Measurements from ENCODE around the gene ITPR3. TPM values are rescaled to one million over a fixed set of nuclear protein-coding genes. Genes with fewer than 3 reads are reported as not detected.

ITPR3 gene
- total RNA-seq, 1 donor from 2014 or later: 74.7 TPM

DNA sequence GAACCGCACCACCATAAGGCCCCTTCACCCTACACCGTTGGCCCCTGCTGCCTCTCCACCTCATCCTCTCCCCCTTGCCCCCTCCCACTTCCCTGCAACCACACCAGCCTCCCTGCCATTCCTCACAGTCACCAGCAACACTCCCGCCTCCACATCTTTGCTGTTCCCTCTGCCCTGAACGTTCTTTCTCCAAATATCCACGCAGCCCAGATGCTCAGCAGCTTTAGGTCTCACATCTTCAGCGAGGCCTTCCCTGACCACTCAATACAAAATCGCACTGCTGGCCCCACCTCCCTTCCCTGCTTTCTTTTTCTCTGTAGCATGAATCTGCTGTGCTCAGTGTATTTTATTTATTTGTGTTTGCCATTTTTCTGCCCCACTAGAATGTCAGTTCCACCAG, 20.5 kb downstream of the ITPR3 start:
- Histone ChIP-seq H3K27me3 (ENCODE audit: low read depth) (no peaks in the 10 kb centered on the region), H3K36me3 (peaks cover 40% of the 10 kb centered on the region), H3K27ac (no peak overlapping the region), H3K4me1 (peaks cover 12% of the 10 kb centered on the region), H3K9me3 (no peaks in the 10 kb centered on the region), H3K4me3 (no peak overlapping the region)
- intact Hi-C loops (cut with DNase I): no loop called here
- no peak for DNase-seq
- ATAC-seq: no peak
- TF ChIP-seq, protein P1, sequence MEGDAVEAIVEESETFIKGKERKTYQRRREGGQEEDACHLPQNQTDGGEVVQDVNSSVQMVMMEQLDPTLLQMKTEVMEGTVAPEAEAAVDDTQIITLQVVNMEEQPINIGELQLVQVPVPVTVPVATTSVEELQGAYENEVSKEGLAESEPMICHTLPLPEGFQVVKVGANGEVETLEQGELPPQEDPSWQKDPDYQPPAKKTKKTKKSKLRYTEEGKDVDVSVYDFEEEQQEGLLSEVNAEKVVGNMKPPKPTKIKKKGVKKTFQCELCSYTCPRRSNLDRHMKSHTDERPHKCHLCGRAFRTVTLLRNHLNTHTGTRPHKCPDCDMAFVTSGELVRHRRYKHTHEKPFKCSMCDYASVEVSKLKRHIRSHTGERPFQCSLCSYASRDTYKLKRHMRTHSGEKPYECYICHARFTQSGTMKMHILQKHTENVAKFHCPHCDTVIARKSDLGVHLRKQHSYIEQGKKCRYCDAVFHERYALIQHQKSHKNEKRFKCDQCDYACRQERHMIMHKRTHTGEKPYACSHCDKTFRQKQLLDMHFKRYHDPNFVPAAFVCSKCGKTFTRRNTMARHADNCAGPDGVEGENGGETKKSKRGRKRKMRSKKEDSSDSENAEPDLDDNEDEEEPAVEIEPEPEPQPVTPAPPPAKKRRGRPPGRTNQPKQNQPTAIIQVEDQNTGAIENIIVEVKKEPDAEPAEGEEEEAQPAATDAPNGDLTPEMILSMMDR (IDR thresholded peaks at IDR 0.05): no peak

DNA sequence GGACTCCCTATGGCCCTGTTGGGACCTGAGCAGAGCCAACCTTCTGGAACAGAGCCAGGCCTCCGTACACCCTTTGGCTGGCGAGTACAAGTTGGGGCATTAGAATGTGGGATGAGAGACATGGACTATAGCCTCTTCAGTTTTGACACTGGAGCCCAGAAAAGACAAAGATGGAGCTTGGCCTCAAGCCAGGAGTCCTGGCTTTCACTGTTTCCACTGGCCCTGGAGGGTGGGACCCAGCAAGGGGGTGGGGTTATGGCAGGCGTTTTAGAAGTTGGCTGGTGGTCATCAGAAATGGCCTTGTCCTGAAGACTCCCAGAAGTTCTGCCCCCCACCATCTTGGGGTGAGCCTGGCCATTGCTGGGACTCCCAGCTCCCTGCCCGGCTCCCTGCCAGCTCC, 21.8 kb downstream of the ITPR3 start:
- H3K27me3 ChIP-seq (ENCODE audit: low read depth): no peaks in the 10 kb centered on the region
- no peak overlapping the region for H3K27ac ChIP-seq
- peaks cover 10% of the 10 kb centered on the region for H3K4me1 ChIP-seq
- H3K9me3 ChIP-seq: no peaks in the 10 kb centered on the region
- DNase-seq (no peak), ATAC-seq (no peak)
- TF ChIP-seq, protein P1 (IDR thresholded peaks at IDR 0.05): no peak
- H3K4me3 ChIP-seq: no peak overlapping the region
- intact Hi-C loops (cut with DNase I): no loop called here
- peaks cover 53% of the 10 kb centered on the region for H3K36me3 ChIP-seq

DNA sequence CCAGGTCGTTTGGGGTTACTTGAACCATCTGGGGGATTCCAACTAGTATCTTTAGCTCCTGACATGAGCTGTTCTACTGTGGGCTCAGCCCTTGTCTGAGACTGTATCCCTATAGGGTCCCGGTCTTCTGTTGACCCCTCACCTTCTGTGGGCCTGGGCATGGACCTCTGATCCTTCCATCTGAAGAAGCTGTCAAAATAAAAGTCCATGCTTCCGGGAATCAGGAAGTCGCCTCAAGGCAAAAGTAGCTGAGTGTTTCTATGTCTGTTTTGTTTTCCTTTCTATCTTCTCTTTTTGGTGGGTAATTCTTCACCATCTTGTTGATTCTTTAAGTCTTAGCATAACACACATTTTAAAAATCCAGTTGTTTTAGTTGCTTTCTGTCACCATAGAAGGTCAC, 30.3 kb downstream of the ITPR3 start:
- H3K4me3 ChIP-seq: no peak overlapping the region
- peaks cover 12% of the 10 kb centered on the region for H3K4me1 ChIP-seq
- ATAC-seq (no peak), DNase-seq (no peak)
- no peaks in the 10 kb centered on the region for H3K27me3 ChIP-seq (ENCODE audit: low read depth)
- H3K36me3 ChIP-seq: peaks cover 71% of the 10 kb centered on the region
- TF ChIP-seq, protein P1 (IDR thresholded peaks at IDR 0.05): no peak
- intact Hi-C loops (cut with DNase I): no loop called here
- H3K9me3 ChIP-seq: no peaks in the 10 kb centered on the region
- H3K27ac ChIP-seq: no peak overlapping the region

DNA sequence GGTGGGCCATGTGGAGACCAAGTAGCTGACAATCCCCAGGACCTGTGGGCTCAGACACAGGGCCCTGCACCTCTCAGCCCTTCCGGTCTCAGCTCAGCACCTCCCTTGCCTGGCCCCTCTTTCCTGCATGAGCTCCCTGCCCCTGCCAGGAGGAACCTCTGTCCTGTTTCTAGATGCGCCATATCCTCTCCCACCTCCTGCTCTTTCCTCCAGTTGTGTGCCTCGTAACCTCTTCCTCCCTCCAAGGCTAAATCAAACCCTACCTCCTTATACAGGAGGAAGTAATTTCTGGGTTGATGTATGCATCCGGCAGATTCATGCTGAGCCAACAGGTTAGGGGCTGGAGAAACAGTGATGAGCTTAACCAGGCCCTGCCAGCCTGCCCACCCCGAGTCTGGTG, 30.9 kb downstream of the ITPR3 start:
- TF ChIP-seq, protein P1 (IDR thresholded peaks at IDR 0.05): no peak
- no peaks in the 10 kb centered on the region for H3K9me3 ChIP-seq
- no peak overlapping the region for H3K27ac ChIP-seq
- ATAC-seq (no peak), DNase-seq (no peak)
- peaks cover 73% of the 10 kb centered on the region for H3K36me3 ChIP-seq
- no peaks in the 10 kb centered on the region for H3K27me3 ChIP-seq (ENCODE audit: low read depth)
- H3K4me3 ChIP-seq: no peak overlapping the region
- peaks cover 12% of the 10 kb centered on the region for H3K4me1 ChIP-seq
- intact Hi-C loops (cut with DNase I): no loop called here

DNA sequence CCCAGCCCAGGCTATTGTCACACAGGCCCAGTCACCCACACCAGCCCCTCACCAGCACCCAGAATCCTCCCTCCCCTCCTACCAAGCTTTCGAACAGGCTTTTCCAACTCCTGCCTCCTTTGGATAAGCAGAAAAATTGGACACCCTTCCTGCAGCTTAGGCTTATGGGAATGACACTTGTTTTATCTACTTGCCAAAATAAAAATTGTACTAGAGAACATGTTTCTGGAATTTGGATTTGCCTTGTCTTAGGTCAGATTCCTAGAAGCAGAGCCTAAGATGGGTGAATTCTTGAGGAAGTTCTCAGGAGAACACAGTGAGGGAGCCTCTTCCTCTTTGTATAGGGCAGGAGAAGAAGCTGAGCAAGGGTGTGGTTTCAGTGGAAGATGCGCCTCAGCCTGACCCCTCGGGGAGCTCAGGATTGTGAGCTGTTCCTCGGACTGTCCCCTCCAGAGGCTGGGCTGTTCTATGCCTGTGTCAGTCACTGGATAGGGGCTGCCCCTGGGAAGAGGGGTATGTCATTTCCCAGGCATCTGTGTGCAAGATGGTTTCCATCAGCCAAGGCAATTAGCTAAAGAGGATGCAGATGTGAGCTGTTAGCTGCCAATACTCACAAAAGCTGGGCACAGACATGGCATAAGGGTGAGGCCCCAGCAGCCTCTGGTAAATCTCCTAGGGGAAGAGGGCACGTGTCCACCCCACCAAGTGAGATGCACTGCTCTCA, 33.9 kb downstream of the ITPR3 start:
- Histone ChIP-seq H3K4me3 (no peak overlapping the region), H3K36me3 (peaks cover 74% of the 10 kb centered on the region), H3K9me3 (no peaks in the 10 kb centered on the region), H3K27ac (no peak overlapping the region), H3K27me3 (ENCODE audit: low read depth) (no peaks in the 10 kb centered on the region), H3K4me1 (peaks cover 12% of the 10 kb centered on the region)
- no peak for DNase-seq
- TF ChIP-seq, protein P1 (IDR thresholded peaks at IDR 0.05): no peak
- intact Hi-C loops (cut with DNase I): no loop called here
- no peak for ATAC-seq

Measured in lower lobe of right lung (tissue), 2 donors.